ENCODE data around the gene SLC38A2.

SLC38A2 gene

GRCh38 chr12:46356655-46357437 is 15.7 kb downstream of the SLC38A2 start:
- Histone ChIP-seq H4K20me1 (ENCODE audit: low read depth, low read length) (no peaks in the 10 kb centered on the region), H3F3A (ENCODE audit: insufficient read depth) (no peaks in the 10 kb centered on the region), H2AFZ (ENCODE audit: low read depth, low read length, severe bottlenecking) (no peak overlapping the region), H3K27me3 (ENCODE audit: low read length) (no peaks in the 10 kb centered on the region), H3K4me3 (ENCODE audit: insufficient read depth, low read length, poor library complexity, severe bottlenecking) (no peak overlapping the region), H3K9me2 (replicated peaks; ENCODE audit: insufficient read depth, low read length) (no peaks in the 10 kb centered on the region), H3K36me3 (ENCODE audit: low read length) (peaks cover 34% of the 10 kb centered on the region), H3K27ac (ENCODE audit: low read depth, low read length) (no peak overlapping the region), H3K4me2 (ENCODE audit: low read depth, low read length, poor library complexity, severe bottlenecking) (no peak overlapping the region), H3K9me3 (ENCODE audit: insufficient read depth, low read length) (no peaks in the 10 kb centered on the region), H3K79me2 (ENCODE audit: insufficient read depth, low read length) (no peaks in the 10 kb centered on the region), H3K9ac (ENCODE audit: low read length) (no peak overlapping the region)
- TF ChIP-seq EZH2phosphoT487 (conservative IDR thresholded peaks at IDR 0.05; ENCODE audit: low read length) (no peak), CTCF (IDR thresholded peaks at IDR 0.05; ENCODE audit: insufficient read depth, low read length, poor library complexity, severe bottlenecking) (no peak)

- TF ChIP-seq CTCF (IDR thresholded peaks at IDR 0.05; ENCODE audit: insufficient read depth, low read length, poor library complexity, severe bottlenecking) (no peak), EZH2phosphoT487 (conservative IDR thresholded peaks at IDR 0.05; ENCODE audit: low read length) (no peak)
- Histone ChIP-seq H3K4me2 (ENCODE audit: low read depth, low read length, poor library complexity, severe bottlenecking) (no peak overlapping the region), H3F3A (ENCODE audit: insufficient read depth) (no peaks in the 10 kb centered on the region), H3K27ac (ENCODE audit: low read depth, low read length) (no peak overlapping the region), H4K20me1 (ENCODE audit: low read depth, low read length) (no peaks in the 10 kb centered on the region), H3K9ac (ENCODE audit: low read length) (no peak overlapping the region), H3K9me3 (ENCODE audit: insufficient read depth, low read length) (no peaks in the 10 kb centered on the region), H3K27me3 (ENCODE audit: low read length) (no peaks in the 10 kb centered on the region), H3K79me2 (ENCODE audit: insufficient read depth, low read length) (no peaks in the 10 kb centered on the region), H3K4me3 (ENCODE audit: insufficient read depth, low read length, poor library complexity, severe bottlenecking) (no peak overlapping the region), H3K36me3 (ENCODE audit: low read length) (peaks cover 17% of the 10 kb centered on the region), H3K9me2 (replicated peaks; ENCODE audit: insufficient read depth, low read length) (no peaks in the 10 kb centered on the region), H2AFZ (ENCODE audit: low read depth, low read length, severe bottlenecking) (no peak overlapping the region)
Measured at GRCh38 chr12:46354802-46355199, 17.8 kb downstream of the SLC38A2 start.

- Histone ChIP-seq H4K20me1 (ENCODE audit: low read depth, low read length) (no peaks in the 10 kb centered on the region), H3K4me2 (ENCODE audit: low read depth, low read length, poor library complexity, severe bottlenecking) (no peak overlapping the region), H3K36me3 (ENCODE audit: low read length) (peaks cover 11% of the 10 kb centered on the region), H2AFZ (ENCODE audit: low read depth, low read length, severe bottlenecking) (no peak overlapping the region), H3K9ac (ENCODE audit: low read length) (no peak overlapping the region), H3K27ac (ENCODE audit: low read depth, low read length) (no peak overlapping the region), H3K4me3 (ENCODE audit: insufficient read depth, low read length, poor library complexity, severe bottlenecking) (no peak overlapping the region), H3K27me3 (ENCODE audit: low read length) (no peaks in the 10 kb centered on the region), H3F3A (ENCODE audit: insufficient read depth) (no peaks in the 10 kb centered on the region), H3K9me2 (replicated peaks; ENCODE audit: insufficient read depth, low read length) (no peaks in the 10 kb centered on the region), H3K9me3 (ENCODE audit: insufficient read depth, low read length) (no peaks in the 10 kb centered on the region), H3K79me2 (ENCODE audit: insufficient read depth, low read length) (no peaks in the 10 kb centered on the region)
- TF ChIP-seq EZH2phosphoT487 (conservative IDR thresholded peaks at IDR 0.05; ENCODE audit: low read length) (no peak), CTCF (IDR thresholded peaks at IDR 0.05; ENCODE audit: insufficient read depth, low read length, poor library complexity, severe bottlenecking) (no peak)
Measured at GRCh38 chr12:46354111-46354801, 18.3 kb downstream of the SLC38A2 start.

Measured in SU-DHL-6 (cell line).